Right ventricle myocardium superior (tissue), 1 donor: ENCODE data around the gene CLVS2. TPM values are rescaled to one million over a fixed set of nuclear protein-coding genes. Genes with fewer than 3 reads are reported as not detected.

Experiments used
- ATAC-seq: fragments of 200-7000 bp; cut with Tn5 transposase; one replicate; pipeline ENCODE4 v1.9.1; 2020; ENCODE audit warnings: mild to moderate bottlenecking; ENCODE audit not compliant: poor library complexity
- DNase-seq: peaks from one replicate; pipeline ENCODE4 v3.0.0-alpha.2; 2020
- intact Hi-C: fragments of 100-400 bp; cut with DNase I; formaldehyde crosslinking; loops from one replicate; pipeline ENCODE4 v1.11.2; 2022
- total RNA-seq: library from RNA; stranded (reverse); fragmentation: NEBNext Ultra II Directional; extraction: Animal tissue kit (Norgen Biotek cat#: 25700); gene quantifications from one replicate; pipeline ENCODE4 v1.2.1, GENCODE V29; 2021
- donor health status: DM: no; HTN: yes; CAD: no; lungs with severe emphysema.

CLVS2 gene
- total RNA-seq, 1 donor from 2014 or later = 0.11 TPM

DNA sequence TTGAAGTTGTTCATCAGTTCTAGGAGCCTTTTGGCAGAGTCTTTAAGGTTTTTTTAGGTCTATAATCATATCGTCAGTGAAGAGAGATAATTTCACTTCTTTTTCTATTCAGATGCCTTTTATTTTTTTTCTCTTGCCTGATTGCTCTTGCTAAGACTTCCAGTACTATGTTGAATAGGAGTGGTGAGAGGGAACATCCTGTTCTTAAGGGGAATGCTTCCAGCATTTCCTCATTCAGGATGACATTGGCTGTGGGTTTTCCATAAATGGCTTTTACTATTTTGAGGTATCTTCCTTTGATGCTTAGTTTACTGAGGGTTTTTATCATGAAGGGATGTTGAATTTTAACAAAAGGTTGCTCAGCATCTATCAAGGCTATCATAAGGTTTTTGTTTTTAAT lies 109.5 kb downstream of the CLVS2 start:
- no peak for DNase-seq
- intact Hi-C loops = no loop called here
- ATAC-seq = no peak

DNA sequence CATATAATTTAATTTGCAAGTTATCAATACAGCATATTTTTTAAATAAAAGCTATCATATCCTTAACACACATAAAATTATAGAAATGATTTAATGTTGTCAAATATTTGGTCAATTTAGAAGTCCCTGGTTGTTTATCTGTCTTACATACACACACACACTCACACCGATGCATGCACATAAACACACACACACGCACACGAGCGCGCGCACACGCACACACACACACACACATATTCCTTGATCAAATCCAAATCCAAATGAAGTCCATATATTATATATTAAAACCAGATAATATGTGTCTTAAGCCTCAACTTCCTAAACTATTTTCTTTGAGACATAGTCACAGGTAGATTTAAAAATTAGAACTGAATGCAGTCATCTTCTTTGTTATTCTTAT lies 120.3 kb downstream of the CLVS2 start:
- DNase-seq (no peak), ATAC-seq (no peak)
- intact Hi-C loops = no loop called here

DNA sequence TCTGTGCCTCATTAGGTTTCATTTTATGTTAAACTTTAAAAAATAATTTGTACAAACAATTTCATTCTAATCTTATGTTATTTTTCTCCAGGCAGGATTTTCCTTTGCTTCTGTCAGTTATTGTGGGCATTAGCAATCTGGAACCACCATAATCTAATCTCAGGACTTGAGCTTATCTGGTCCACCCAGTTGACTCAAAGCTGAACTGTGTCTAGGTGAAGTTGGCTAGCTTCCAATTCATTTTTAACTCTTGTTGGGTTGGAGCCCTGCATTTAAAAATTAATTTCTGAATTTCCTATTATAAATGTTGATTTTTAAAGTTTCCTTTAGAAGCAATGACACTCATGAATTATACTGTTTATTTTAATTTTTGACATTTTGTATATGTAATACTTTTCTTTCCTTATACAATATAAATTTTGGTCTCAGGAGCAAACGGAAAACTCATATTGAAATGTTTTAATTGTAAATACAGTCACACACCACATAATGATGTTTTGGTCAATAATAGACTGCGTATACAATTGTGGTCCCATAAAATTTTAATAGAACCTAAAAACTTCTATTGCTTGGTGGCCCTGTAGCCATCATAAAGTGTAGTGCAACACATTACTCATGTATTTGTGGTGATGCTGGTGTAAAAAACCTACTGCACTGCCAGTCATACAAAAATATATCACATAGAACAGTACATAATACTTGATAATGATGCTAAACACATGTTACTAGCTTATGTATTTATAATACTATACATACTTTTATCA lies 121.3 kb downstream of the CLVS2 start:
- no peak for ATAC-seq
- intact Hi-C loops = no loop called here
- DNase-seq = no peak

DNA sequence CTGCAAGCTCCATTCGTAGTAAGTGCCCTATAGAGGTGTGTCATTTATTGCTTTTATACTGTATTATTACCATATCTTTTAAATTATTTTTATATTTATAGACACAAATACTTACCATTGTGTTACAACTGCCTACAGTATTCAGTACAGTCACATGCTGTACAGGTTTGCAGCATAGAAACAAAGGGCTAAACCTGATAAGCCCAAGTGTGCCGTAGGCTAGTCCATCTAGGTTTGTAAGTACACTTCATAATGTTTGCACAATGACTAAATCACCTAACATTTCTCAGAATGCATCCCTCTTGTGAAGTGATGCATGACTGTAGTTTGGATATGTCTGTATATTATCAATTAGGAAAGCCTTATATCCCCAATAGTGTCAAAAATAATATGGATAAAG lies 122.8 kb downstream of the CLVS2 start:
- ATAC-seq (no peak), DNase-seq (no peak)
- intact Hi-C loops = no loop called here

Other genes with a start within 250 kb of the CLVS2 start
- gene FABP7, start 216.5 kb upstream of the CLVS2 start, total RNA-seq = not detected
- gene SMPDL3A, start 207.0 kb upstream of the CLVS2 start, total RNA-seq = 3.7 TPM